Measurements from ENCODE around the gene TGFBR2. TPM values are rescaled to one million over a fixed set of nuclear protein-coding genes. Genes with fewer than 3 reads are reported as not detected.

The TGFBR2 gene
- total RNA-seq, 1 donor from 2014 or later: 15.6 TPM

GRCh38 chr3:30696403-30696819, 90.0 kb downstream of the TGFBR2 start:
- TF ChIP-seq CTCF (IDR thresholded peaks at IDR 0.05; ENCODE audit: unreplicated experiment): no peak

DNA sequence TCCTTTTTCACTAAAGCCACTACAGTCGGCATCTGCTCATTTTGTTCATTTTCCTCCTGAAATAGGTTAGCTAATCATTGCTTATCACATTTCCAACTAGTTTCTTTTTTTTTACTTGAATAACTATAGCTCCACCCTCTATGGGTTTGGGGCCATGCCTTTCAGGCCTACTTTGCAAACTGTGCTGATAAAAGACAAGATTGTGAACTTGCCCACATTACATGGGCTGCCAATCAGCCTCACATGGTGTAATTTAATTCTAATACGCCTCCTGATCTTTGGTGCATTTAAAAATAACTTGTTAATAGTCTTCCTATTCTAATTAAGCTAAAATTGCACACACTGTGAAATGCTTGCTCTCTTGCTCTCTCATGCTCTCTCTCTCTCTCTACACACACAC, 90.5 kb downstream of the TGFBR2 start:
- Mint-ChIP-seq H3K27me3 (ENCODE audit: low read depth) (no peaks in the 10 kb centered on the region), H3K36me3 (peaks cover 4% of the 10 kb centered on the region), H3K27ac (no peak overlapping the region), H3K4me3 (no peak overlapping the region), H3K4me1 (peaks cover 2% of the 10 kb centered on the region), H3K9me3 (peaks cover 3% of the 10 kb centered on the region)
- no peak for DNase-seq (ENCODE audit: low spot score in 2 of 2, unreplicated experiment in 2 of 2)
- TF ChIP-seq CTCF (IDR thresholded peaks at IDR 0.05; ENCODE audit: unreplicated experiment): no peak

More at GRCh38 chr3:30696403-30696819, 90.0 kb downstream of the TGFBR2 start:
- no peaks in the 10 kb centered on the region for H3K9me3 Mint-ChIP-seq
- H3K36me3 Mint-ChIP-seq: peaks cover 4% of the 10 kb centered on the region
- H3K4me1 Mint-ChIP-seq: peaks cover 2% of the 10 kb centered on the region
- no peak overlapping the region for H3K27ac Mint-ChIP-seq
- no peak overlapping the region for H3K4me3 Mint-ChIP-seq
- no peak for DNase-seq (ENCODE audit: low spot score in 2 of 2, unreplicated experiment in 2 of 2)
- no peaks in the 10 kb centered on the region for H3K27me3 Mint-ChIP-seq (ENCODE audit: low read depth)

DNA sequence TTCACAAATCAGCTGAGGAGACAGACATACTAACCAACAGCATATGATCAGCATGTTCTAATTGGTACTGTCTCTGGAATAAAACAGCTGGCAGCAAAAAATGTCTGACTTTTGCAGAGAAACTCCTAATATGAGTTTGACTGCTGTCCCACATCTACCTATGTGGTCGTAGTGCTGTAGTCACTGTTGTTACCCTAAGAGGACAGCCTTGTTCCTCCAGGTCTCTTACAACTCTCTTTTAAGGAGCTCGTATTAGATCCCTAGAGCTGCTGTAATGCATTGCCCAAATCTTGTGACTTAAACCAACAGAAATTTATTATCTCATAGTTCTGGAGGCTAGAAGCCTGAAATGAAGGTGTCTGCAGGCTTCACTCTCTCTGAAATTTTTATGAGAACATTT, 92.1 kb downstream of the TGFBR2 start:
- Mint-ChIP-seq H3K4me1 (no peaks in the 10 kb centered on the region), H3K4me3 (no peak overlapping the region), H3K36me3 (peaks cover 7% of the 10 kb centered on the region), H3K9me3 (peaks cover 16% of the 10 kb centered on the region), H3K27me3 (ENCODE audit: low read depth) (no peaks in the 10 kb centered on the region), H3K27ac (no peak overlapping the region)
- no peak for TF ChIP-seq CTCF (IDR thresholded peaks at IDR 0.05; ENCODE audit: unreplicated experiment)
- DNase-seq (ENCODE audit: low spot score in 2 of 2, unreplicated experiment in 2 of 2): no peak

DNA sequence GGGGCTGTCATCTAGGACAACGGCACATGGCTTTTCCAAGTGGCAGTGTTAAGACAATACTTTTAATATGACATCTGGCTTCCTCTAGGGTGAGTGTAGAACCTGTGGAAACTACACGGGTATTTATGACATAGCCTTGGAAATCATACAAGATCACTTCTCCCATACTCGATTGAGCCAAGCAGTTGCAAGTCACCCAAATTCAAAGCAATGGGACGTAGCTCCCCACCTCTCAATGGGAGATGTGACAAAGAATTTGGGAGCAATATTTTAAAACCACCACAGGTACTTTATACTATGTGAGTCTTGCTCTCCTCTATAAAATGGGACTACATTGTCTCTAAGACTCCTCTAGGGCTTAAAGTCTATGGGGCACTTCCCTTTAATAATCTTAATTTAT, 93.5 kb downstream of the TGFBR2 start:
- Mint-ChIP-seq H3K4me3 (no peak overlapping the region), H3K36me3 (peaks cover 8% of the 10 kb centered on the region), H3K27me3 (ENCODE audit: low read depth) (no peaks in the 10 kb centered on the region), H3K4me1 (no peaks in the 10 kb centered on the region), H3K9me3 (peaks cover 21% of the 10 kb centered on the region), H3K27ac (no peak overlapping the region)
- DNase-seq (ENCODE audit: low spot score in 2 of 2, unreplicated experiment in 2 of 2): no peak
- no peak for TF ChIP-seq CTCF (IDR thresholded peaks at IDR 0.05; ENCODE audit: unreplicated experiment)

GRCh38 chr3:30700702-30701321, 94.4 kb downstream of the TGFBR2 start:
- Mint-ChIP-seq H3K4me1 (no peaks in the 10 kb centered on the region), H3K36me3 (peaks cover 8% of the 10 kb centered on the region), H3K27ac (no peak overlapping the region), H3K9me3 (peaks cover 21% of the 10 kb centered on the region), H3K27me3 (ENCODE audit: low read depth) (no peaks in the 10 kb centered on the region), H3K4me3 (no peak overlapping the region)
- no peak for DNase-seq (ENCODE audit: low spot score in 2 of 2, unreplicated experiment in 2 of 2)
- TF ChIP-seq CTCF (IDR thresholded peaks at IDR 0.05; ENCODE audit: unreplicated experiment): no peak

All from mesothelial cell of epicardium (in vitro differentiated cells).